IPS DF 19.7 (cell line): Measurements from ENCODE around the gene LCE3B.

Experiments used
- DNase-seq: peaks from one replicate; pipeline ENCODE4 v3.0.0-alpha.2; 2013; ENCODE audit warnings: low read depth, low spot score

The LCE3B gene

GRCh38 chr1:152658649-152659048 lies 45.0 kb downstream of the LCE3B start:
- DNase-seq = no peak

GRCh38 chr1:152663098-152663497 lies 49.5 kb downstream of the LCE3B start, which contains the start of gene LCE2D:
LCE2D (plus strand) TSS chr1:152663380; CDS start chr1:152664106, 726 bp downstream.
- DNase-seq = no peak
